Keratinocyte (primary cell): Measurements from ENCODE around the gene KCNK7. TPM values are rescaled to one million over a fixed set of nuclear protein-coding genes. Genes with fewer than 3 reads are reported as not detected.

Experiments used
- DNase-seq: peaks from one replicate; pipeline ENCODE4 v3.0.0-alpha.2; 2011; ENCODE audit warnings: low read depth, missing footprints, low spot score
- FAIRE-seq: peaks from 2 replicates; lab custom pipeline; 2011; peaks lifted over from hg19 to GRCh38; lab: Jason Lieb, UNC
- H2AFZ ChIP-seq: 2 replicates; pipeline ENCODE4 v1.6.0; 2012; ENCODE audit warnings: low read length, control low read depth, inconsistent platforms; ENCODE audit not compliant: control insufficient read depth
- H3K27ac ChIP-seq: 2 replicates; pipeline ENCODE4 v1.5.1; 2011; ENCODE audit warnings: low read length; ENCODE audit not compliant: control insufficient read depth, insufficient read depth
- H3K27me3 ChIP-seq: 3 replicates; pipeline ENCODE4 v1.6.0; 2011; ENCODE audit warnings: low read length; ENCODE audit not compliant: control insufficient read depth, insufficient read depth; ENCODE audit errors: extremely low read depth
- H3K36me3 ChIP-seq, 2 experiments: 2 replicates in 1 of 2; 3 replicates in 1 of 2; pipeline ENCODE4 v1.5.1; 2011; ENCODE audit warnings: low read length in 2 of 2, mild to moderate bottlenecking in 1 of 2; ENCODE audit not compliant: control insufficient read depth in 2 of 2, insufficient read depth in 2 of 2; ENCODE audit errors: extremely low read depth in 1 of 2
- H3K4me1 ChIP-seq: 3 replicates; pipeline ENCODE4 v1.5.1; 2011; ENCODE audit warnings: low read length; ENCODE audit not compliant: control insufficient read depth, insufficient read depth; ENCODE audit errors: extremely low read depth
- H3K4me2 ChIP-seq: 3 replicates; pipeline ENCODE4 v1.6.0; 2011; ENCODE audit warnings: low read depth, low read length; ENCODE audit not compliant: control insufficient read depth, insufficient read depth; ENCODE audit errors: extremely low read depth
- H3K4me3 ChIP-seq, 3 experiments: fragments of 200-600 bp in 1 of 3; sonication (generic) in 1 of 3; 2 replicates in 2 of 3; 3 replicates in 1 of 3; pipeline ENCODE4 v1.5.1; 2011 to 2016; ENCODE audit warnings: low read length in 3 of 3, mild to moderate bottlenecking in 3 of 3, control low read depth in 2 of 3, inconsistent platforms in 1 of 3, low read depth in 1 of 3, mixed read lengths in 1 of 3, mixed run types in 1 of 3, moderate library complexity in 1 of 3; ENCODE audit not compliant: control insufficient read depth in 2 of 3, insufficient read depth in 2 of 3; ENCODE audit errors: extremely low read depth in 1 of 3
- H3K79me2 ChIP-seq: 2 replicates; pipeline ENCODE4 v1.6.0; 2012; ENCODE audit warnings: low read length; ENCODE audit not compliant: control insufficient read depth, insufficient read depth
- H3K9ac ChIP-seq: 3 replicates; pipeline ENCODE4 v1.6.0; 2011; ENCODE audit warnings: low read length; ENCODE audit not compliant: control insufficient read depth, insufficient read depth; ENCODE audit errors: extremely low read depth
- H3K9me1 ChIP-seq: 3 replicates; pipeline ENCODE4 v1.6.0; 2011; ENCODE audit warnings: low read length; ENCODE audit not compliant: control insufficient read depth, insufficient read depth; ENCODE audit errors: extremely low read depth
- H3K9me3 ChIP-seq: 2 replicates; pipeline ENCODE4 v1.5.1; 2012; ENCODE audit warnings: low read depth, low read length; ENCODE audit not compliant: control insufficient read depth
- H4K20me1 ChIP-seq: 3 replicates; pipeline ENCODE4 v1.6.0; 2011; ENCODE audit warnings: low read length; ENCODE audit not compliant: control insufficient read depth, insufficient read depth; ENCODE audit errors: extremely low read depth
- CTCF ChIP-seq, 3 experiments: IDR thresholded peaks in 1 of 3; conservative IDR thresholded peaks in 1 of 3; optimal IDR thresholded peaks in 1 of 3; 2 replicates in 2 of 3; 3 replicates in 1 of 3; pipeline versions ENCODE3 to v1.5.1; 2011; ENCODE audit warnings: low read length in 3 of 3, mild to moderate bottlenecking in 3 of 3, moderate library complexity in 2 of 3, control low read depth in 1 of 3, inconsistent platforms in 1 of 3; ENCODE audit not compliant: insufficient read depth in 2 of 3; ENCODE audit errors: extremely low read depth in 1 of 3
- EZH2 ChIP-seq: IDR thresholded peaks from one replicate; pipeline ENCODE4 v1.6.1; 2012; ENCODE audit warnings: inconsistent platforms, mild to moderate bottlenecking, low read length, moderate library complexity
- dilution Hi-C: fragments of 300-500 bp; cut with MboI; formaldehyde crosslinking; loops from one replicate; pipeline ENCODE4 v1.7.0; 2020; ENCODE audit warnings: low sequenced_read_pairs; ENCODE audit not compliant: extremely low pct_ligation_motif_present
- polyA plus RNA-seq, 5 experiments: library from polyadenylated mRNA; depleted of rRNA in 3 of 5; stranded (reverse) in 3 of 5; stranded (forward) in 1 of 5; unstranded in 1 of 5; fragments of >200 nt; gene quantifications; 1 replicate in 1 of 5; 2 replicates in 3 of 5; 3 replicates in 1 of 5; pipeline versions ENCODE4 v1.2.1 to v1.2.3, GENCODE V29; 2011 to 2012; ENCODE audit warnings: missing spikeins in 2 of 5, low read depth in 1 of 5, low replicate concordance in 1 of 5

Gene KCNK7
- polyA plus RNA-seq, 1 donor (not counting 4 experiments of a cell fraction or from before 2014, with no cell fraction given) = 0.46 TPM

GRCh38 chr11:65586247-65586630, 9.4 kb downstream of the KCNK7 start:
- FAIRE-seq (no peak), DNase-seq (no peak)
- Histone ChIP-seq H3K4me1 (peaks cover 10% of the 10 kb centered on the region), H3K27ac (no peak overlapping the region), H3K27me3 (no peaks in the 10 kb centered on the region), H3K79me2 (no peaks in the 10 kb centered on the region), H3K9me1 (no peaks in the 10 kb centered on the region), H3K9me3 (no peaks in the 10 kb centered on the region), H3K36me3 (peaks cover 9 to 19% of the 10 kb centered on the region in 2 experiments), H3K4me2 (no peak overlapping the region), H3K4me3 (no peak overlapping the region), H3K9ac (no peak overlapping the region), H2AFZ (no peak overlapping the region), H4K20me1 (peaks cover 4% of the 10 kb centered on the region)
- TF ChIP-seq CTCF (optimal IDR thresholded peaks at IDR 0.05 in 1 of 3, IDR thresholded peaks at IDR 0.05 in 1 of 3, conservative IDR thresholded peaks at IDR 0.05 in 1 of 3; ENCODE audit: extremely low read depth in 1 of 3, insufficient read depth in 2 of 3, low read length in 3 of 3) (no peak), EZH2 (no peak)
- dilution Hi-C loops = no loop called here

- H3K4me1 ChIP-seq = peaks cover 10% of the 10 kb centered on the region
- FAIRE-seq = no peak
- no peak overlapping the region for H3K27ac ChIP-seq
Measured at GRCh38 chr11:65585396-65586246, 10.0 kb downstream of the KCNK7 start.

More at GRCh38 chr11:65585396-65586246, 10.0 kb downstream of the KCNK7 start:
- Histone ChIP-seq H3K9ac (no peak overlapping the region), H3K27me3 (no peaks in the 10 kb centered on the region), H3K4me2 (no peak overlapping the region), H3K9me1 (no peaks in the 10 kb centered on the region), H3K4me3 (no peak overlapping the region), H4K20me1 (peaks cover 4% of the 10 kb centered on the region), H3K36me3 (peaks cover 11 to 18% of the 10 kb centered on the region in 2 experiments), H3K79me2 (no peaks in the 10 kb centered on the region), H2AFZ (no peak overlapping the region), H3K9me3 (no peaks in the 10 kb centered on the region)
- no peak for TF ChIP-seq EZH2
- no peak for TF ChIP-seq CTCF (optimal IDR thresholded peaks at IDR 0.05 in 1 of 3, IDR thresholded peaks at IDR 0.05 in 1 of 3, conservative IDR thresholded peaks at IDR 0.05 in 1 of 3; ENCODE audit: extremely low read depth in 1 of 3, insufficient read depth in 2 of 3, low read length in 3 of 3)
- no peak for DNase-seq
- dilution Hi-C loops = no loop called here
